Measurements from ENCODE around the gene TFB1M.

- TF ChIP-seq CTCF (IDR thresholded peaks at IDR 0.05) = no peak
- no peak for TF ChIP-seq EP300 (IDR thresholded peaks at IDR 0.05)
- no peak for TF ChIP-seq POLR2AphosphoS5 (IDR thresholded peaks at IDR 0.05)
Measured at GRCh38 chr6:155271145-155271544, 43.1 kb downstream of the TFB1M start.
